Erythroblast (primary cell): ENCODE results near the gene TTLL4.

Experiments
- GATA1 ChIP-seq: IDR thresholded peaks from 2 replicates; pipeline ENCODE4 v1.6.1; 2011; ENCODE audit warnings: low read depth, mild to moderate bottlenecking, control low read depth, low read length, moderate library complexity
- POLR2A ChIP-seq: IDR thresholded peaks from 2 replicates; pipeline ENCODE4 v1.6.1; 2011; ENCODE audit warnings: mild to moderate bottlenecking, low read length

DNA sequence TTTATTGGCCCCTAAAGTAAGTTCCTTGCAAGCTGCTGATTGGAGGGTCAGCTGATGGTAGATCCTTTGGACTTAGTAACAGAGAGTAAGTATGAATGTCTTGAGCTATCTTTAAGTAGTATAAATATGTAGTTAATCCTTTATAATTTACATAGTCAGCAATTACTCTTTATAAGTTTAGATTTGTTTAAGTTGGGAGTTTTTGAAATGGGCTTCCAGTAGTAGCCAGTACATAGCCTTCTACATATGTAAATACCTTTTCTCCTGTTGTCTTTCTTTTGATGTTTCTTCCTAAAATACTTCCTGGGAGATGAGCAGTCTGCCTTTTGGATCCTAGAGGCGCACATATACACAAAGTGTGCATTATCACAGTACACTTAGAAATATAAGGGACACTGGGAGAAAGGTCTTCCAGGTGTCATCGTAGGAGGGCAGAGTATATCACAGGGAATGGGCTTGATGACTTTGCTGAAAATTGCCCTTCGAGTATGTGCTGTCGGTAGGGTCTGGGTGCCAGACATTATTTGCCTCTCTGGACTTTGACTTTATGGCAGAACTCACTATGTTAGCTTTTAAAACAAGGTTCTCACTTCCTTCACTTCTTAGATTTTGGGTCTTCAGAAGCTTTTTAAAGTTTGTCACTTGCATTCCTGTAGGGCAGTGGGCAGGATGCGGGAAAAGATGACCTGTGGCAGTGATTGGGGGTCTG, 21.6 kb downstream of the TTLL4 start:
- no peak for TF ChIP-seq POLR2A
- TF ChIP-seq GATA1 = no peak
